Measurements from ENCODE around the gene BBS2.

Gene BBS2

GRCh38 chr16:56542039-56542438 lies 22.2 kb upstream of the BBS2 start:
- no peak for DNase-seq (ENCODE audit: low read depth)
- no peak for TF ChIP-seq CTCF (conservative IDR thresholded peaks at IDR 0.05; ENCODE audit: low read depth, low read length)
- no peak overlapping the region for H3K4me3 ChIP-seq (ENCODE audit: low read depth, low read length)

- no peak overlapping the region for H3K4me3 ChIP-seq (ENCODE audit: low read depth, low read length)
- DNase-seq (ENCODE audit: low read depth) = no peak
- no peak for TF ChIP-seq CTCF (conservative IDR thresholded peaks at IDR 0.05; ENCODE audit: low read depth, low read length)
Measured at GRCh38 chr16:56539656-56540055, 19.8 kb upstream of the BBS2 start.

DNA sequence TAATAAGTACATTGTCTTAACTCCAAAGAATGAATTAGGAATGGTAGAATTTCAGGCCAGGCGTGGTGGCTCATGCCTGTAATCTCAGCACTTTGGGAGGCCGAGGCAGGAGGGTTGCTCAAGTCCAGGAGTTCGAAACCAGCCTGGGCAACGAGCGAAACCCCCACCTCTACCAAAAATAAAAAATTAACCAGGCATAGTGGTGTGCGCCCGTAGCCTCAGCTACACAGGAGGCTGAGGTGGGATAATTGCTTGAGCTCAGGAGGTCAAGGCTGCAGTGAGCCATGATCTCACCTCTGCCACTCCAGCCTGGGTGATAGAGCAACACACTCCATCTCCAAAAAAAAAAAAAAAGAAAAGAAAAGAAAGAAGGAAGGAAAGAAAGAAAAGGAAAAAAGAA lies 18.5 kb upstream of the BBS2 start:
- TF ChIP-seq CTCF (conservative IDR thresholded peaks at IDR 0.05; ENCODE audit: low read depth, low read length) = no peak
- H3K4me3 ChIP-seq (ENCODE audit: low read depth, low read length) = no peak overlapping the region
- no peak for DNase-seq (ENCODE audit: low read depth)

DNA sequence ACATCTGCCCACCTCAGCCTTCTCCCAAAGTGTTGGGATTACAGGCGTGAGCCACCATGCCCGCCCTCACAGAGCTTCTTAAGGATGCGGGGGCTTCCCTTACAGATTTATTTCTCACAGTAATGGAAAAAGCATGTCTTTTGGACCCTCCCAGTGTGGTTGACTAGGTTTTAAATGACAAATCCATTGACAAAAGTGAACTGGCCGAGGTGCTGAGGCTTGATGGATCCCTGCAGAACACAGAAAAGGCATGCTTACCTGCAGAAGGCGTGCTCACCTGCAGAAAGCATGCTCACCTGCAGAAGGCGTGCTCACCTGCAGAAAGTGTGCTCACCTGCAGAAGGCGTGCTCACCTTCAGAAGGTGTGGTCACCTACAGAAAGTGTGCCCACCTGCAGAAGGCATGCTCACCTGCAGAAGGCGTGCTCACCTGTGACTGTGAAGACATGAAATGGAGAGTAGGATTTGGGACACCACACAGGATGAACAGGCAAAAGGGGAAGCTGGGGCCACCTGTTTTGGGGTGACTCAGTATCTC lies 15.1 kb upstream of the BBS2 start:
- TF ChIP-seq CTCF (conservative IDR thresholded peaks at IDR 0.05; ENCODE audit: low read depth, low read length) = no peak
- no peak for DNase-seq (ENCODE audit: low read depth)

DNA sequence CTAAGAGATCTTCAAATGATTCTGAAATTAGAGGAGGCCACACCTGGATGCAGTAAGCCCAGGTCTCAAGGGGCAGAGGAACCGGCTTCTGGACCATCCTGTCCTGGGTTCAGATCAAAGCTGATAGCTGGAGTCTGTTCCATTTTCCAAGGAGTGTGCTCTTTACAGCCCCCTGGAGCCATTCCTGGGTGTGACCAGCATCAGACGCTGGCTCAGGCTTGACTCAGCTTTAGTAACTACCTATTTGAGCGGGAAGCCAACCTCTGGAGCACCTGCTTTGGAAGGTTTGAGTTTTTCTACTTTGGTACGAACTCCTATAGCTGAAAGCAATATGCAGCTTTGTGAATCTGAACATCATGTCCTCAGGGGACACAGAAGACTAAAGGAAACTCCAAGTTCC lies 12.9 kb upstream of the BBS2 start:
- no peak for DNase-seq (ENCODE audit: low read depth)
- H3K4me3 ChIP-seq (ENCODE audit: low read depth, low read length) = no peak overlapping the region
- peak; percentile 20 for TF ChIP-seq CTCF (conservative IDR thresholded peaks at IDR 0.05; ENCODE audit: low read depth, low read length)

More for the DNA sequence above, 15.1 kb upstream of the BBS2 start:
- H3K4me3 ChIP-seq (ENCODE audit: low read depth, low read length) = no peak overlapping the region

- TF ChIP-seq CTCF (conservative IDR thresholded peaks at IDR 0.05; ENCODE audit: low read depth, low read length) = no peak
- DNase-seq (ENCODE audit: low read depth) = no peak
- H3K4me3 ChIP-seq (ENCODE audit: low read depth, low read length) = no peak overlapping the region
Measured at GRCh38 chr16:56530872-56531271, 11.0 kb upstream of the BBS2 start.

- H3K4me3 ChIP-seq (ENCODE audit: low read depth, low read length) = no peak overlapping the region
- no peak for TF ChIP-seq CTCF (conservative IDR thresholded peaks at IDR 0.05; ENCODE audit: low read depth, low read length)
- peak; percentile 53 for DNase-seq (ENCODE audit: low read depth)
Measured at GRCh38 chr16:56525236-56525635, 5.4 kb upstream of the BBS2 start.

Measured in choroid plexus epithelial cell (primary cell).